A549 (cell line): ENCODE results near the gene PTPN4. TPM values are rescaled to one million over a fixed set of nuclear protein-coding genes. Genes with fewer than 3 reads are reported as not detected.

Source experiments
- ATAC-seq, 2 experiments: fragments of 200-7000 bp in 1 of 2; fragments of >200 bp in 1 of 2; cut with Nextera tagmentation in 1 of 2; cut with Tn5 transposase in 1 of 2; 3 replicates each; pipeline versions ENCODE4 v1.8.0 to v1.9.1; 2018 to 2020; ENCODE audit warnings: mild to moderate bottlenecking in 1 of 2, moderate library complexity in 1 of 2
- CTCF ChIA-PET: fragments of 300-600 bp; sonication (Branson Sonifier 250); formaldehyde crosslinking; extraction: SDS; loops from one replicate; lab custom pipeline; 2021; ENCODE audit warnings: antibody characterized with exemption, inconsistent platforms; lab: Yijun Ruan, JAX
- POLR2A ChIA-PET: fragments of 350-600 bp; formaldehyde crosslinking; extraction: SDS; loops from one replicate; lab custom pipeline; 2021; ENCODE audit warnings: antibody characterized with exemption, inconsistent platforms; lab: Yijun Ruan, JAX
- DNase-seq, 2 experiments: peaks; one replicate each; pipeline versions ENCODE4 v3.0.0 to v3.0.0-alpha.2; 2011 to 2016; ENCODE audit warnings: low read depth in 1 of 2, low spot score in 1 of 2
- FAIRE-seq: peaks from 2 replicates; lab custom pipeline; 2011; peaks lifted over from hg19 to GRCh38; lab: Jason Lieb, UNC
- H3K27ac ChIP-seq, 2 experiments: fragments of >200 bp; sonication (Bioruptor Twin); formaldehyde crosslinking; 3 replicates each; pipeline ENCODE4 v1.5.1; 2016 to 2017
- H3K4me1 ChIP-seq: fragments of >200 bp; sonication (Bioruptor Twin); formaldehyde crosslinking; 3 replicates; pipeline ENCODE4 v1.6.1; 2016
- H3K4me2 ChIP-seq: fragments of >200 bp; sonication (Bioruptor Twin); formaldehyde crosslinking; 3 replicates; pipeline ENCODE4 v1.6.1; 2016
- H3K4me3 ChIP-seq: fragments of >200 bp; sonication (Bioruptor Twin); formaldehyde crosslinking; 3 replicates; pipeline ENCODE4 v1.5.1; 2016
- H3K9me3 ChIP-seq: fragments of >200 bp; sonication (Bioruptor Twin); formaldehyde crosslinking; 3 replicates; pipeline ENCODE4 v1.6.1; 2016
- CBX2 ChIP-seq: fragments of 200-600 bp; sonication (generic); IDR thresholded peaks from 2 replicates; pipeline ENCODE4 v1.6.1; 2016; ENCODE audit warnings: low read depth, mild to moderate bottlenecking, borderline replicate concordance
- CEBPB ChIP-seq, 2 experiments: fragments of >200 bp in 1 of 2; sonication (Bioruptor Twin) in 1 of 2; formaldehyde crosslinking in 1 of 2; IDR thresholded peaks; 2 replicates each; pipeline ENCODE4 v1.6.1; 2012 to 2016
- CHD2 ChIP-seq: fragments of 150-350 bp; IDR thresholded peaks from 2 replicates; pipeline ENCODE4 v1.6.1; 2014; ENCODE audit warnings: low read length; ENCODE audit not compliant: partially characterized antibody
- CHD4 ChIP-seq: fragments of 200-600 bp; sonication (generic); IDR thresholded peaks from 2 replicates; pipeline ENCODE4 v1.6.1; 2016; ENCODE audit warnings: antibody characterized with exemption, mild to moderate bottlenecking, borderline replicate concordance
- EHMT2 ChIP-seq: fragments of 200-600 bp; sonication (generic); IDR thresholded peaks from 2 replicates; pipeline ENCODE4 v1.6.1; 2016; ENCODE audit warnings: antibody characterized with exemption, low read depth, mild to moderate bottlenecking, moderate library complexity
- FOSB ChIP-seq: fragments of 250-450 bp; sonication (Bioruptor Pico); IDR thresholded peaks from 2 replicates; pipeline ENCODE4 v1.5.0; 2020; ENCODE audit warnings: mild to moderate bottlenecking, moderate library complexity
- GATA3 ChIP-seq: IDR thresholded peaks from 2 replicates; pipeline ENCODE4 v1.6.1; 2012; ENCODE audit warnings: borderline replicate concordance
- HEYL ChIP-seq: fragments of 250-450 bp; sonication (Bioruptor Pico); IDR thresholded peaks from 2 replicates; pipeline ENCODE4 v1.8.0; 2021; ENCODE audit warnings: mild to moderate bottlenecking, moderate library complexity
- HOXA7 ChIP-seq: fragments of 250-450 bp; sonication (Bioruptor Pico); IDR thresholded peaks from 2 replicates; pipeline ENCODE4 v1.5.0; 2020; ENCODE audit warnings: mild to moderate bottlenecking, moderate library complexity
- HOXB13 ChIP-seq: fragments of 250-450 bp; sonication (Bioruptor Pico); IDR thresholded peaks from 2 replicates; pipeline ENCODE4 v1.5.0; 2020; ENCODE audit warnings: low read depth, mild to moderate bottlenecking, moderate library complexity
- HOXB5 ChIP-seq: fragments of 250-450 bp; sonication (Bioruptor Pico); IDR thresholded peaks from 2 replicates; pipeline ENCODE4 v1.5.0; 2020; ENCODE audit warnings: mild to moderate bottlenecking, moderate library complexity
- JUN ChIP-seq, 2 experiments: fragments of >200 bp; sonication (Bioruptor Twin); formaldehyde crosslinking; IDR thresholded peaks; 2 replicates in 1 of 2; 3 replicates in 1 of 2; pipeline ENCODE4 v1.6.1; 2016 to 2017
- JUNB ChIP-seq: fragments of >200 bp; sonication (Bioruptor Twin); formaldehyde crosslinking; IDR thresholded peaks from 2 replicates; pipeline ENCODE4 v1.6.1; 2016
- KDM5A ChIP-seq: fragments of 200-600 bp; sonication (generic); IDR thresholded peaks from 2 replicates; pipeline ENCODE4 v1.6.1; 2016; ENCODE audit warnings: antibody characterized with exemption, mild to moderate bottlenecking
- MAFK ChIP-seq: fragments of 450-650 bp; IDR thresholded peaks from 2 replicates; pipeline ENCODE4 v1.6.1; 2014; ENCODE audit not compliant: partially characterized antibody
- MAX ChIP-seq: IDR thresholded peaks from 2 replicates; pipeline ENCODE4 v1.6.1; 2012
- MYC ChIP-seq: IDR thresholded peaks from 2 replicates; pipeline ENCODE4 v1.6.1; 2012; ENCODE audit warnings: mild to moderate bottlenecking, inconsistent platforms, low read length, improper control_type of control experiment, borderline replicate concordance
- NPAS2 ChIP-seq: fragments of 250-450 bp; sonication (Bioruptor Pico); IDR thresholded peaks from 2 replicates; pipeline ENCODE4 v1.8.0; 2022; ENCODE audit warnings: mild to moderate bottlenecking, moderate library complexity, borderline replicate concordance
- POLR2A ChIP-seq: IDR thresholded peaks from 2 replicates; pipeline ENCODE4 v1.6.1; 2012; ENCODE audit warnings: mild to moderate bottlenecking, low read length
- POLR2AphosphoS2 ChIP-seq: conservative IDR thresholded peaks from 2 replicates; pipeline ENCODE4 v1.6.1; 2012; ENCODE audit warnings: low read length, improper control_type of control experiment, inconsistent platforms
- RAD21 ChIP-seq, 2 experiments: fragments of >200 bp in 1 of 2; sonication (Bioruptor Twin) in 1 of 2; formaldehyde crosslinking in 1 of 2; IDR thresholded peaks in 1 of 2; conservative IDR thresholded peaks in 1 of 2; 2 replicates in 1 of 2; 3 replicates in 1 of 2; pipeline ENCODE4 v1.6.1; 2012 to 2018; ENCODE audit warnings: inconsistent platforms in 1 of 2
- RCOR1 ChIP-seq: fragments of 150-350 bp; IDR thresholded peaks from 2 replicates; pipeline ENCODE4 v1.6.1; 2014; ENCODE audit warnings: antibody characterized with exemption, low read length, low read depth
- SREBF2 ChIP-seq: fragments of 450-650 bp; IDR thresholded peaks from 2 replicates; pipeline ENCODE4 v1.6.1; 2014; ENCODE audit warnings: mild to moderate bottlenecking, moderate library complexity
- TFCP2L1 ChIP-seq: fragments of 250-450 bp; sonication (Bioruptor Pico); IDR thresholded peaks from 2 replicates; pipeline ENCODE4 v1.5.0; 2021; ENCODE audit warnings: mild to moderate bottlenecking
- USF2 ChIP-seq: fragments of 450-650 bp; IDR thresholded peaks from 2 replicates; pipeline ENCODE4 v1.6.1; 2014; ENCODE audit warnings: antibody characterized with exemption
- ZC3H11A ChIP-seq: fragments of 450-650 bp; IDR thresholded peaks from 2 replicates; pipeline ENCODE4 v1.6.1; 2014; ENCODE audit warnings: antibody characterized with exemption, mild to moderate bottlenecking
- ZFP36 ChIP-seq: fragments of 450-650 bp; IDR thresholded peaks from 2 replicates; pipeline ENCODE4 v1.6.1; 2014; ENCODE audit warnings: borderline replicate concordance; ENCODE audit not compliant: partially characterized antibody
- ZSCAN20 ChIP-seq: fragments of 250-450 bp; sonication (Bioruptor Pico); IDR thresholded peaks from 2 replicates; pipeline ENCODE4 v1.8.0; 2022; ENCODE audit warnings: mild to moderate bottlenecking, moderate library complexity
- WGBS: methylation state at CpG from one replicate; pipeline ENCODE4 v1.1.6; 2017; ENCODE audit errors: missing lambda C conversion rate; 5-methylcytosine and 5-hydroxymethylcytosine counted together
- polyA plus RNA-seq, 4 experiments: library from polyadenylated mRNA; depleted of rRNA in 3 of 4; stranded (reverse); fragments of >200 nt; fragmentation: RNase III in 1 of 4; extraction: RNeasy Plus Mini Kit Qiagen cat#74134 plus additional on column Dnase treatment in 1 of 4; gene quantifications; 2 replicates in 3 of 4; 3 replicates in 1 of 4; pipeline ENCODE4 v1.2.3, GENCODE V29; 2011 to 2017

PTPN4 gene
- polyA plus RNA-seq, 2 of the 4 experiments (the other 2 are of a cell fraction), result 14.5 to 36.6 TPM

- no peak for DNase-seq
- CTCF ChIA-PET, result no interaction called here
- Histone ChIP-seq H3K4me1 (no peaks in the 10 kb centered on the region), H3K4me2 (no peak overlapping the region), H3K9me3 (no peaks in the 10 kb centered on the region)
- POLR2A ChIA-PET, result interaction anchor here (0.6 kb wide), 1 partner anchor 875 kb away, joined by 3 read pairs; no protein-coding TSS in a partner anchor
- no peak for FAIRE-seq
- no peak for ATAC-seq
- no peak for TF ChIP-seq CHD4
- TF ChIP-seq, all 56 proteins: peak for 0
- WGBS, result 34% methylated on average over 1 of the region's 1 CpG
- Histone ChIP-seq H3K4me3 (no peak overlapping the region), H3K27ac (no peak overlapping the region)
Observed at GRCh38 chr2:119727493-119727892, 32.2 kb upstream of the PTPN4 start.

GRCh38 chr2:119728421-119728820, 31.3 kb upstream of the PTPN4 start:
- POLR2A ChIA-PET, result interaction anchor here (0.6 kb wide), 1 partner anchor 874 kb away, joined by 3 read pairs; no protein-coding TSS in a partner anchor
- no peak for DNase-seq
- CTCF ChIA-PET, result interaction anchor here (0.7 kb wide), 1 partner anchor 25 kb away, joined by 4 read pairs; no protein-coding TSS in a partner anchor
- Histone ChIP-seq H3K4me3 (no peak overlapping the region), H3K27ac (no peak overlapping the region), H3K4me1 (no peaks in the 10 kb centered on the region), H3K9me3 (no peaks in the 10 kb centered on the region), H3K4me2 (no peak overlapping the region)
- no peak for ATAC-seq
- TF ChIP-seq USF2 (no peak), EHMT2 (no peak), CBX2 (no peak), JUN (IDR thresholded peaks at IDR 0.05) (no peak), RCOR1 (no peak), CHD2 (no peak), FOSB (CRISPR knock-in tag) (no peak), MAFK (no peak), ZC3H11A (no peak), HOXB13 (CRISPR knock-in tag) (no peak), GATA3 (no peak), HEYL (CRISPR knock-in tag) (no peak), MAX (no peak)
- no peak for FAIRE-seq

GRCh38 chr2:119730671-119731177, 29.0 kb upstream of the PTPN4 start:
- POLR2A ChIA-PET, result no interaction called here
- Histone ChIP-seq H3K9me3 (no peaks in the 10 kb centered on the region), H3K4me3 (no peak overlapping the region)
- ATAC-seq, result no peak
- no peak for DNase-seq
- TF ChIP-seq RAD21 (conservative IDR thresholded peaks at IDR 0.05 in 1 of 2, IDR thresholded peaks at IDR 0.05 in 1 of 2) (no peak), CBX2 (no peak), ZSCAN20 (CRISPR knock-in tag) (no peak)
- TF ChIP-seq, all 56 proteins: peak for 0
- H3K4me2 ChIP-seq, result no peak overlapping the region
- CTCF ChIA-PET, result interaction anchor here (1.3 to 2.0 kb wide), 2 partner anchors 10 to 26 kb away, joined by 4 to 7 read pairs; no protein-coding TSS in a partner anchor
- 65% methylated on average over 8 of the region's 8 CpGs for WGBS
- no peak for FAIRE-seq
- H3K27ac ChIP-seq, result no peak overlapping the region
- no peaks in the 10 kb centered on the region for H3K4me1 ChIP-seq

GRCh38 chr2:119731983-119732382, 27.7 kb upstream of the PTPN4 start:
- POLR2A ChIA-PET, result no interaction called here
- 82% methylated on average over 11 of the region's 11 CpGs for WGBS
- TF ChIP-seq HOXA7 (CRISPR knock-in tag) (no peak), HOXB13 (CRISPR knock-in tag) (no peak), GATA3 (no peak), POLR2A (no peak), ZFP36 (no peak), RAD21 (conservative IDR thresholded peaks at IDR 0.05 in 1 of 2, IDR thresholded peaks at IDR 0.05 in 1 of 2) (no peak), TFCP2L1 (CRISPR knock-in tag) (no peak), HOXB5 (CRISPR knock-in tag) (no peak), SREBF2 (no peak), JUNB (no peak), ZC3H11A (no peak), MYC (no peak), KDM5A (no peak), NPAS2 (CRISPR knock-in tag) (no peak), FOSB (CRISPR knock-in tag) (no peak), CEBPB (IDR thresholded peaks at IDR 0.05) (no peak), POLR2AphosphoS2 (no peak), HEYL (CRISPR knock-in tag) (no peak)
- TF ChIP-seq, all 56 proteins: peak for 0
- no peaks in the 10 kb centered on the region for H3K9me3 ChIP-seq
- no peak for DNase-seq
- ATAC-seq, result no peak
- no peak overlapping the region for H3K27ac ChIP-seq
- H3K4me2 ChIP-seq, result no peak overlapping the region
- no peak for FAIRE-seq
- CTCF ChIA-PET, result interaction anchor here (0.8 to 1.4 kb wide), 3 partner anchors 9 to 29 kb away, joined by 3 to 5 read pairs (median 3); no protein-coding TSS in a partner anchor
- no peaks in the 10 kb centered on the region for H3K4me1 ChIP-seq
- no peak overlapping the region for H3K4me3 ChIP-seq
